Omental fat pad (tissue), 4 donors: ENCODE measurements around the gene TYMP. TPM values are rescaled to one million over a fixed set of nuclear protein-coding genes. Genes with fewer than 3 reads are reported as not detected.
"Not testable (repeated sequence)": the region's sequence is repeated elsewhere in the genome, so short reads cannot be mapped to it uniquely, and the experiment has no call there.

Experiments
- ATAC-seq: fragments of 150-250 bp; one replicate; pipeline ENCODE4 v1.9.1; 2016; ENCODE audit warnings: mild to moderate bottlenecking, moderate library complexity; ENCODE audit not compliant: low FRiP score
- DNase-seq: peaks from one replicate; pipeline ENCODE4 v3.0.0-alpha.2; 2019; ENCODE audit warnings: low spot score
- total RNA-seq, 4 donors: library from RNA; depleted of rRNA; stranded (reverse); fragments of >200 nt; gene quantifications; one replicate each; pipeline ENCODE4 v1.1.0, GENCODE V29; 2016
- TF ChIP-seq, protein P1 (sequence below), 3 donors: fragments of 450-650 bp; IDR thresholded peaks; one replicate each; pipeline ENCODE4 v1.5.1; 2016 to 2017; ENCODE audit warnings: antibody characterized with exemption in 3 of 3, mild to moderate bottlenecking in 3 of 3, moderate library complexity in 2 of 3

Gene TYMP
- total RNA-seq, 4 donors from 2014 or later = 47.9 to 212 (median 144) TPM

DNA sequence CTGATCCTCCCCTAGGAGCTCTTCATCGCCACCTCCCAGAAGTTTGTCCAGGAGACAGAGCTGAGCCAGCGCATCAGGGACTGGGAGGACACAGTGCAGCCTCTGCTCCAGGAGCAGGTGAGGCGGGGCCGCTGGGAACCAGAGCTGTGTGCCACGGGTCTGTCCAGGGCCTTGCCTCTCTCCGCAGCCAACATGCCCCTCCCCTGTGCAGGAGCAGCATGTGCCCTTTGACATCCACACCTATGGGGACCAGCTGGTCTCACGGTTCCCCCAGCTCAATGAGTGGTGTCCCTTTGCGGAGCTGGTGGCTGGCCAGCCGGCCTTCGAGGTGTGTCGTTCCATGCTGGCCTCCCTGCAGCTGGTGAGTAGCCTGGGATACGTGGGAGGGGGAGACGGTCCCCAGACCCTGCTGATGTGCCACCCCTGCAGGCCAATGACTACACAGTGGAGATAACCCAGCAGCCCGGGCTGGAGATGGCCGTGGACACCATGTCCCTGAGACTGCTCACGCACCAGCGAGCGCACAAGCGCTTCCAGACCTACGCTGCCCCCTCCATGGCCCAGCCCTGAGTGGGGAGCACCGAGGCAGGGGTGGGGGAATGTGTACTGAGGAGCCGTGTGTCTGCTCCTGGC is 6.9 kb downstream of the TYMP start:
- DNase-seq (no peak), ATAC-seq (no peak)
- TF ChIP-seq, protein P1, sequence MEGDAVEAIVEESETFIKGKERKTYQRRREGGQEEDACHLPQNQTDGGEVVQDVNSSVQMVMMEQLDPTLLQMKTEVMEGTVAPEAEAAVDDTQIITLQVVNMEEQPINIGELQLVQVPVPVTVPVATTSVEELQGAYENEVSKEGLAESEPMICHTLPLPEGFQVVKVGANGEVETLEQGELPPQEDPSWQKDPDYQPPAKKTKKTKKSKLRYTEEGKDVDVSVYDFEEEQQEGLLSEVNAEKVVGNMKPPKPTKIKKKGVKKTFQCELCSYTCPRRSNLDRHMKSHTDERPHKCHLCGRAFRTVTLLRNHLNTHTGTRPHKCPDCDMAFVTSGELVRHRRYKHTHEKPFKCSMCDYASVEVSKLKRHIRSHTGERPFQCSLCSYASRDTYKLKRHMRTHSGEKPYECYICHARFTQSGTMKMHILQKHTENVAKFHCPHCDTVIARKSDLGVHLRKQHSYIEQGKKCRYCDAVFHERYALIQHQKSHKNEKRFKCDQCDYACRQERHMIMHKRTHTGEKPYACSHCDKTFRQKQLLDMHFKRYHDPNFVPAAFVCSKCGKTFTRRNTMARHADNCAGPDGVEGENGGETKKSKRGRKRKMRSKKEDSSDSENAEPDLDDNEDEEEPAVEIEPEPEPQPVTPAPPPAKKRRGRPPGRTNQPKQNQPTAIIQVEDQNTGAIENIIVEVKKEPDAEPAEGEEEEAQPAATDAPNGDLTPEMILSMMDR (IDR thresholded peaks at IDR 0.05) = no peak

DNA sequence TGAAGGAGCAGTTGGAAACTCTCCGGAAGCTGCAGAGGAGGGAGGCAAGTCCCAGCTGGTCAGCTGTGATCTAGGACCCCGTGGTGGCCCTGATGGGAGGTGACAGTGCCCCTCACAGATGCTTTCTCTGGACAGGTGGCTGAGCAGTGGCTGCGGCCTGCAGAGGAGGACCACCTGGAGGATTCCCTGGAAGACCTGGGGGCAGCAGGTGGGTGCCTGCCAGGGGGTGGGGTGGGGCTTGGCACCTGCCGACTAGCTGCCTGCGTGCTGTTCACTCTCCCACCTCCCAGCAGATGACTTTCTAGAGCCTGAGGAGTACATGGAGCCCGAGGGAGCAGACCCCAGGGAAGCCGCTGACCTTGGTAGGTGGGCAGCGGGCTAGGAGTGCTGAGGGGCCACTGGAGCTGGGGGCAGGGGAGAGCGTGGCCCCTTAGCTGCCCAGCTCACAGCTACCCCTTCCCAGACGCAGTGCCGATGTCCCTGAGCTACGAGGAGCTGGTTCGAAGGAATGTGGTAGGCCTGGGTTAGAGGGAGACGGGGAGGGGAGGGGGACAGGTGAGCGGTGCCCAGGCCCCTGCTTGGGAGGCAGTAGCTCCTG is 7.5 kb downstream of the TYMP start:
- TF ChIP-seq, protein P1 (IDR thresholded peaks at IDR 0.05) = no peak
- ATAC-seq (no peak), DNase-seq (no peak)

DNA sequence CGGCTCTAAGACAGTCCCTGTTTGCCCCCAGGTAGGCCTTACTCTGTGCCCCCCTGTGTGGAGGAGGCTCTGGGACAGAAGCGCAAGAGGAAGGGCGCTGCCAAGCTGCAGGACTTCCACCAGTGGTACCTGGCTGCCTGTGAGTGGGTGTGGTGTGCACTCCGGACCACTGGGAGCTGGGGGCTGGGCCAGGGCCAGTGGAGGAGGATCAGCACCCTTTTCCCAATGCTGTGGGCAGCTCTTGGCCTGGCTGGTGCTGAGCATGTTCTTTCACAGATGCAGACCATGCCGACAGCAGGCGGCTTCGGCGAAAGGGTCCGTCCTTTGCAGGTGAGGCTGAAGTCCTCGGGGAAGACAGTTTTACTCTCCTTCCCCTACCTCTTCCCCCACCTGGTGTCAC is 8.1 kb downstream of the TYMP start:
- DNase-seq = no peak
- no peak for ATAC-seq
- TF ChIP-seq, protein P1 (IDR thresholded peaks at IDR 0.05) = no peak

DNA sequence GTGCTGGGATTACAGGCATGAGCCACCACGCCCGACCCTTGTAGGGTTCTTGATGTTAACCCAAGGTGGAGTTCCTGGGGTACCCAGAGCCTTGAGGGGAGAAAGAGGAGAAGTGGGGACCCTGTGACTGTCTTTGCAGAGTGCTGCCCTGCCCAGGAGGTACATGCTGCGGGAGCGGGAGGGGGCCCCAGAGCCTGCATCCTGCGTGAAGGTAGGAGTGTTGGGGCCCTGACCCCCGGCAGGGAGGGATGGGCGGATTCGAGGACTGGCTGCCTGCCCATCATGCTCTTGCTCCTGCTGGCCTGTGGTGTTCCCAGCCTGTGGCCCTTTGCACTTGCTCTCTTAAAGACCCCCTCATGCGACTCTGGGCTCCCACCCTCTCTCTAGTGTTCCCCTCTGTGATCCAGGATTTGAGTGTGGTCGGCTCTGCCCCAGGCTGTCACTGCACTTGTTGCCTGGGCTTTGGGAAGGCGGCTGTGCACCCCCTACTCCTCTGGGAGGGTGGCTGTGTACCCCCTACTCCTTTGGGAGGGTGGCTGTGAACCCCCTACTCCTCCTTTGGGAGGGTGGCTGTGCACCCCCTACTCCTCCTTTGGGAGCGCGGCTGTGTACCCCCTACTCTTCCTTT is 8.9 kb downstream of the TYMP start:
- TF ChIP-seq, protein P1 (IDR thresholded peaks at IDR 0.05) = no peak
- DNase-seq (no peak), ATAC-seq (no peak)

DNA sequence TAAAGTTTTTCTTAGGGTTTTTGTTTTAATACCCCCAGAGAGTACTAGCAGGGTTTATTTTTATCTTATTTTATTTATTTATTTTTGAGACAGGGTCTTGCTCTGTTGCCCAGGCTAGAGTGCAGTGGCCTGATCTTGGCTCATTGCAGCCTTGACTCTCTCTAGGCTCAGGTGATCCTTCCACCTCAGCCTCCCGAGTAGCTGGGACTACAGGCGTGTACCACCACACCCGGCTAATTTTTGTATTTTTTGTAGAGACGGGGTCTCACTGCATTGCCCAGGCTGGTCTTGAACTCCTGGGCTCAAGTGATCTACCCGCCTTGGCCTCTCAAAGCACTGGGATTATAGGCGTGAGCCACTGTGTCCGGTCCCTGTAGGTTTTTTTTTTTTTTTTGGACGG is 9.6 kb downstream of the TYMP start:
- not testable (repeated sequence) for DNase-seq, ATAC-seq

DNA sequence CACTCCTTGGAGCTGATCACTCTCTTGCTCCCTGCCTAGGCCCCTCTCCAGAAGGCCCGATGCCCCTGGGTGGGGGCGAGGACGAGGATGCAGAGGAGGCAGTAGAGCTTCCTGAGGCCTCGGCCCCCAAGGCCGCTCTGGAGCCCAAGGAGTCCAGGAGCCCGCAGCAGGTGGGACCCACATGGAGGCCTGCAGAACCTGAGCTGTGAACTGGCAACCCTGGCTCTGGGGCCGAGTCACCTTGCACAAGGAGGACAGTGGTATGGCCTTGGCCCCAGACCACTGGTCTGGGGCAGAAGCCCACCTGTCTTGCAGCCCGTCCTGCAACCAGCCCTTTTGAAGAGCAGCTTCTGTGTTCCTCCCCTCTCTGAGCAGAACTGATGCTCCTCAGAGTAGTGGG is 10.7 kb downstream of the TYMP start:
- ATAC-seq (no peak), DNase-seq (no peak)
- TF ChIP-seq, protein P1 (IDR thresholded peaks at IDR 0.05) = no peak

DNA sequence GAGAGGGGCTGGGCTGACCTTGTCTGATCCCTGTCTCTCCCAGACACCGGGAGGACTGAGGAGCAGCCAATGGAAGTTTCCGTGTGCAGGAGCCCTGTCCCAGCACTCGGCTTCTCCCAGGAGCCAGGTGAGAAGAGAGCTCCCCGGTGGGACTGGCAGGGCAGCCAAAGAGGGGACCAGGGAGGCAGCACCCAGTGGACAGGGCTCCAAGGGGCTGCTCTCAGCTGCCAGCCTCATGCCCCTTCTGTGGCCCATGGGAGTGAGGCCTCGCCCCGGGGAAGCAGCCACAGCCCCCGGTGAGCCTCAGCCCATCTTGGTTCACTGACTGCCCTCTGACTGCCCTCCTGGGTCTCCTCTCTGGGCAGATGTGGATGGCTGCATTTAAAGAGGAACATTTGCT is 11.2 kb downstream of the TYMP start:
- ATAC-seq (no peak), DNase-seq (no peak)

More for the DNA sequence above, 11.2 kb downstream of the TYMP start:
- TF ChIP-seq, protein P1 (IDR thresholded peaks at IDR 0.05) = no peak
